Measurements from ENCODE around the gene PTPRN2.

- TF ChIP-seq CTCF (IDR thresholded peaks at IDR 0.05) (no peak), ZFX (IDR thresholded peaks at IDR 0.05; ENCODE audit: borderline replicate concordance) (no peak)
These were observed 734.4 kb downstream of the PTPRN2 start for GRCh38 chr7:157853076-157853788.
